Hepatocyte (in vitro differentiated cells): ENCODE results near the gene RCOR3.

Experiments
- CTCF ChIP-seq: fragments of 200-600 bp; sonication (generic); IDR thresholded peaks from 2 replicates; pipeline ENCODE4 v1.5.1; 2016; ENCODE audit warnings: antibody characterized with exemption, mild to moderate bottlenecking; ENCODE audit not compliant: poor library complexity
- EZH2phosphoT487 ChIP-seq: fragments of 200-600 bp; sonication (generic); IDR thresholded peaks from one replicate; pipeline ENCODE4 v1.6.1; 2018; ENCODE audit warnings: antibody characterized with exemption, mild to moderate bottlenecking, low read depth, moderate library complexity; ENCODE audit not compliant: unreplicated experiment, severe bottlenecking

GRCh38 chr1:211318576-211319280 is 59.6 kb downstream of the RCOR3 start:
- TF ChIP-seq CTCF (no peak), EZH2phosphoT487 (no peak)
